Activated T-helper 1 cell treated with anti-CD3 and anti-CD28 coated beads, Interleukin-2, amount 50 U/mL, for 16 hours (primary cell): ENCODE results near the gene FGR.

Experiments used
- DNase-seq, 2 donors: peaks; one replicate each; pipeline ENCODE4 v3.0.0-alpha.2; 2020; ENCODE audit warnings: low read depth in 1 of 2, low spot score in 1 of 2

Gene FGR

GRCh38 chr1:27601771-27602461, 33.1 kb downstream of the FGR start:
- DNase-seq: no peak

- no peak for DNase-seq
These were observed 33.6 kb downstream of the FGR start for GRCh38 chr1:27601321-27601770.

GRCh38 chr1:27600498-27601175, 34.3 kb downstream of the FGR start:
- DNase-seq: no peak

DNA sequence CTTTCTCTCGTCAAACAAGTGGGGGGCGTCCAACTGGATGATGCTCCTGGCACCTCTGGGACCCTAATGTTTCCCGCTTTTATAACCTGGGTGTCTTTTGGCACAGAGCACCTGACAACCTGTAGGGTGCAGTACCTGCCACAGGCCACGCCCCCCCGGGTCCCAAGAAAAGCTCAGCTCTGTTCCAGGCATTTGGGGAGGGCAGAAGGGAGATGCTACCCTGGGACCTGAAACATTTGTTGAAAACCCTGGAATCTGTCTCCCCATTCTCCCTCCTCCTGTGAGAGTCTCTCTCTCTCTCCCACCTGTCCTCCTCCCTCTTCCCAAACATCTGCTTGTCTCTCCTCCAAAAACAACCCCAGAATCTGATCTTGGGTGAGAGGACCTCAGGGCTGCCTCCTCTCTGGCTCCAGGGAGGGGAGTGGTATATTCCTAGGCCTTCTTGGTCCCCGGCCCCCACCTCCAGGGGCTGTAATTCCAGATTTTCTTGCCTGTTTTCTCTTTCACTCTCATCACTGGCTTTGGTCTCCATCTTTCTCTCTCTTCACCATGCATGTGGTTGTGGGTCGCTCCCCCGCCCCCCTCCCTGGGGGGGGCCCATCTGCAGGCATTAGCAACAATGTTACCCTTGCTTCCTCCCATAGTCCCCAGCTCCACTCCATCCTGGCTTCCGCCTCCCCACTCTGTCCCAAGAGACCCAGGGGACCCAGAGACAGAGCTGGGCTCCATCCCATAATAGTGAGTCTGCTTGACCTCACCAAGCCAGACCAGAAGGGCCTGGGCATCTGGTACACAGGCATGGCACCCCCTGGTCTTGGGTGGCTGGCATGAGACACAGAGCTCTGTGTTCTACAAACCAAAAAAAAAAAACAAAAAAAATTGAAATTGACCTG, 35.1 kb downstream of the FGR start:
- DNase-seq: no peak

GRCh38 chr1:27598902-27599528, 36.0 kb downstream of the FGR start:
- DNase-seq: no peak

GRCh38 chr1:27598295-27598687, 36.7 kb downstream of the FGR start:
- no peak for DNase-seq

DNA sequence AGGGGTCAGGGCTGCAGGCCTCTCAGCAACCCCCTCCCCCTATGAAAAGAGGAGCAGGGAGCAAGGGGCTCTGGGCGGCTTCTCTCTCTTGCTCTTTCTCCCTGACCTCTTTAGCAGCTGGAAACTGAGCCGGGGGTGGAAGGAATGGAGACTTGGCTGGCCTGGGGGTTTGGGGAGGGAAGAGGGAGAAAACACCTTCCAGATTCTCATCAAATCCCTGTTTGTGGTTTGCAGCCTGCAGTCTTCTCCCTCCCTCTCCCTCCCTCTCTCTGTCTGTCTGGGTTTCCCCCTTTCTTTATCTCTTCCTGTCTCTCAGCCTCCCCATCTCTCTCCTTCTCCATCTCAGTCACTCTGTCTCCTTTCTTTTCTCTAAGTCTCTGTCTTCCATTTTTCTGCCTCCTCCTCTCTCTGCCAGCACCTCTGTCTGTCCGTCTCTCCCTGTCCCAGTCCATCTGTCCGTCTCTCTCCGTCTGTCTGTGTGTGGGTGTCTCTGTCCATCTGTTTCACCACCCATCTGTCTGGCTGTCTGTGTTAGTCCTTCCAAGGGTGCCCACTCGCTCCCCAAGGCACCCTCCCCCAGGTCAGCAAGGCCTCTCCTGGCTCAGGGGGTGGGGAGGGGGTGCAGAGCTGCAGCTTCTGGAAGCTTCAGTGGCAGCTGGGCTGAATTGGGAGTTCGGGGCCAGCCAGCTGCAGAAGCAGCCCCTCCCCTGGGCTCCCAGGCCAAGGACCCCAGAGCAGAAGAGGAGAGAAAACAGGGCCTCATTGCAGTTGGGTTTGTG, 37.3 kb downstream of the FGR start:
- DNase-seq: no peak

- no peak for DNase-seq
These were observed 38.0 kb downstream of the FGR start for GRCh38 chr1:27596986-27597385.

GRCh38 chr1:27596261-27596660, 38.7 kb downstream of the FGR start:
- no peak for DNase-seq

GRCh38 chr1:27595597-27595996, 39.4 kb downstream of the FGR start:
- no peak for DNase-seq

GRCh38 chr1:27594564-27595510, 40.1 kb downstream of the FGR start:
- no peak for DNase-seq

GRCh38 chr1:27593678-27594563, 41.1 kb downstream of the FGR start:
- DNase-seq: no peak

DNA sequence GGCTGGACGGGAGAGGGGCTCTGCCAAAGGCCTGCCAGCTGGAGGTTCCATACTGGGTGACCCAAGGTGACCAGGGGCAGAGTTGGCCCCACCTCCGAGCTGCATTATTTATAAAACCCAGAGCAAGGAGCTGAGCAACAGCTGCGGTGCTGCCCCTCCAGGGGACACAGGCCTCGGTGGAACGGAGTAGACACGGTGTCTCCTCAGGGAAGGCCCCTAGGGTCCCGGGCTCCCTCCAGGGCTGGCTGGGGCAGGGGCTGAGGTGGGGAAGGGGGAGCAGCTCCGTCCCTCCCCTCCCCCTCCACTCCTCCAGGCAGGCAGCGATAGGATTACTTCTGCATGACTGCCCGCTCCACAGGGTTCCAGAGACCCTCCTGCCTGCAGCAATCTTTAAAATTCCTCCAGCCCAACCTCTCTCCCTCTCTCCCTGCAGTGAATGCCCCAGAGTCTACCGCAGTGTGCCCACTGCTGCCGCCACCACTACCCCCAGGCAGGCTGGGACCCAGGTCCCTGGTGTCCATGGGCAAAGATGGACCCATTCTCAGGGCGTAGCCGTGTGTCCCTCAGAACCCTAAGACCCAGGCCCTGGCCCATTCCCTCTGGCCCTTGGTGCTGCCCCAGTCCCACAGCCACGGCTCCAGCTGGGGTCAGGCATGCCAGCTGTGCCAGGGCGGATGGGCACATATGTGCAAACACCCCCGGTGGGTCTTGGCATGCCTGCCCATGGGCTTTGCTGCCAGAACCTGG, 41.9 kb downstream of the FGR start:
- DNase-seq: no peak

DNA sequence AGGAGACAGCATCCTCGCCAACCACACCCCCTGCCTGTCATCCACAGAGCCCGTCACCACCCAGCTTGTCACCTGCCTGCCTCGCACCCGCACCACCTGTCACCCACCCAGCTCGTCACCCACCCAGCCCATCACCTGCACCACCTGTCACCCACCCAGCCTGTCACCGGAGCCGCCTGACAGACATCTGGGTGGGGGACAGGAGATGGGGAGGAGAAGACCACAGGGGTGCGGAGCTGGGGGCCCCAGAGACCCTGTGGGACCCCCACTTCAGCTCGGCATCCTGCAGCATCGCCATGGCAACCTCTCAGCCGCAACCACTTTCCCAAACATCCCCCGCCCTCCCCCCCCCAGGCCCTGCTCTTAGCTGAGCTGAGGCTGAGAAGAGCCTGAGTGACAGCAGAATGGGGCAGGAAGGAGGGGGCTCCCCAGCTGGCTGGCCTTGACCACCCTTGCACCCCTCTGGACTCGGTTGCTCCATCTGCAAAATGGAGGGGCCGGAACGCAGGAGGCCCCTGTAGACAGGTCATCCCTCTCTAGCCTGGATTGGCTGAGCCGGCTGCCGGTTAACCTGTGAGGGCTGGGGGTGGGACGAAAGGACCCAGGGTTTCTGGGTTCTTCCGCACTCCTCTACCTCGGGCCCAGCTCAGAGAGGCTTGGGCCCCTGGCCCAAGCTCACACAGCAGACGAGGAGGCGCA, 42.6 kb downstream of the FGR start:
- DNase-seq: no peak

GRCh38 chr1:27591622-27592021, 43.4 kb downstream of the FGR start:
- no peak for DNase-seq

DNA sequence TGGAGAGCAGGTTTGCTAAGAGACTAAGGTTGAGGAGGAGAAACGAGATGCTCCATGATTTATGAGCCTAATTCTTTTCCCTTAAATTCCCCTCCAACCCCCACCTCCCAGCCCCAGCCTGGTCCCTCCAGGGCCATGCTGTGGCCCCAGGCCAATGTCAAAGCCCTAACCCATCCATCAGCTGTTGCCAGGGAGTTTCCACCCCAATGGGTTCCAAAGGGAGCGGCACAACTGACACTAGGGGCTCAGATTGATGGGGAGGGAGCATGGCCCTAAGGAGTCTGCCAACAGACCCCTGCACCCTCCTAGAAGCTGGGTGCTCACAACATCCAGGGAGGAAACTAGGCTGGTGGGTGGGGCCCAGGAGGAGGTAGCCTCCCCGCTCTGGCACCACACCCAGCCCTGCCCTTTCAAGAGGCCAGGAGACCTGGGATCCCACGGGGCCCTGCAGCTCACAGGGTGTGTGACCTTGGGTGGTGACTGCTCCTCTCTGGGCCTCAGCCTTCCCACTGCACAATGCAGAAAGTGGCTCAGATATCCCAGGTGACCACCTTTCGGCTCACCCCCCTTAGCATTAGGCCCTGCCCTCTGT, 44.0 kb downstream of the FGR start:
- DNase-seq: no peak
